A673 (cell line): ENCODE measurements around the gene DDX31.
A peak's percentile ranks its signal among the peaks of the same experiment; 100 is the strongest.

Experiments
- EZH2 ChIP-seq: fragments of 200-600 bp; sonication (generic); IDR thresholded peaks from 2 replicates; pipeline ENCODE4 v1.6.1; 2017; ENCODE audit warnings: borderline replicate concordance, low read depth, mild to moderate bottlenecking, mixed read lengths, antibody characterized with exemption, low read length; ENCODE audit not compliant: poor library complexity, severe bottlenecking
- TF ChIP-seq, protein P1 (sequence below): fragments of 300-800, 200-600 bp; sonication (generic); conservative IDR thresholded peaks from 2 replicates; pipeline ENCODE4 v1.5.1; 2017; ENCODE audit warnings: low read depth, mild to moderate bottlenecking, antibody characterized with exemption, low read length, moderate library complexity, mixed read lengths

DNA sequence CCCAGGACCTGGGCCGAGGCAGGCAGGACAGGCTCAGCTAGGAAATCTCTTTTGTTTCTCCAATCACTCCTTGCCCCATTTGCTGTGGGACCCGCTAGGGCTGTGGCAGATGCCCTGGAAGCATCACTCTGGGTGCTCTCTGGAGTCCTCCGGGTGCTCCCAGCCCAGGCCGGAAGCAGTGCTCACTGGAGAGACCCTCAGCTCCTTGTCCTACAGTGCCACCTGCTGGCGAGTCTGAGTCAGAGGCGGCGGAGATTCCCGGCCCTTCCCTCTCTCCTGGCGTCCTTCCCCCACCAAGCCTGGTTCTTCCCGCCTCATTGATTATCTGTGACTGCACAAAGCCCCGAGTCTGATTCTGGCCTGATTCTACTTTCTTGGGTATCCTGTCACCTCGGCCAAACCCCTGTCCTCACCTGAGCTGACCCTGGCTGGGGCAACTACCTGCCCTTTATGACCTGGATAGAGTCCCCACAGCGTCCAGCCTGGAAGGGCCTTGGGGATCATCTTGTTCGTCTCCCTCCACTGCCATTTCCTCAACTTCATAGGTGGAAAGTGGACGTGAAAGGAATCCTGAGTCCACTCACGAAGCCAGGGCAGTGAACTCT lies 94.7 kb downstream of the DDX31 start:
- TF ChIP-seq, protein P1, sequence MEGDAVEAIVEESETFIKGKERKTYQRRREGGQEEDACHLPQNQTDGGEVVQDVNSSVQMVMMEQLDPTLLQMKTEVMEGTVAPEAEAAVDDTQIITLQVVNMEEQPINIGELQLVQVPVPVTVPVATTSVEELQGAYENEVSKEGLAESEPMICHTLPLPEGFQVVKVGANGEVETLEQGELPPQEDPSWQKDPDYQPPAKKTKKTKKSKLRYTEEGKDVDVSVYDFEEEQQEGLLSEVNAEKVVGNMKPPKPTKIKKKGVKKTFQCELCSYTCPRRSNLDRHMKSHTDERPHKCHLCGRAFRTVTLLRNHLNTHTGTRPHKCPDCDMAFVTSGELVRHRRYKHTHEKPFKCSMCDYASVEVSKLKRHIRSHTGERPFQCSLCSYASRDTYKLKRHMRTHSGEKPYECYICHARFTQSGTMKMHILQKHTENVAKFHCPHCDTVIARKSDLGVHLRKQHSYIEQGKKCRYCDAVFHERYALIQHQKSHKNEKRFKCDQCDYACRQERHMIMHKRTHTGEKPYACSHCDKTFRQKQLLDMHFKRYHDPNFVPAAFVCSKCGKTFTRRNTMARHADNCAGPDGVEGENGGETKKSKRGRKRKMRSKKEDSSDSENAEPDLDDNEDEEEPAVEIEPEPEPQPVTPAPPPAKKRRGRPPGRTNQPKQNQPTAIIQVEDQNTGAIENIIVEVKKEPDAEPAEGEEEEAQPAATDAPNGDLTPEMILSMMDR = peak; percentile 77
- no peak for TF ChIP-seq EZH2
